Pons (tissue), 1 donor: ENCODE measurements around the gene CFAP119.

Experiments
- DNase-seq: peaks from one replicate; pipeline ENCODE4 v3.0.0-alpha.2; 2016; ENCODE audit warnings: low spot score

CFAP119 gene

DNA sequence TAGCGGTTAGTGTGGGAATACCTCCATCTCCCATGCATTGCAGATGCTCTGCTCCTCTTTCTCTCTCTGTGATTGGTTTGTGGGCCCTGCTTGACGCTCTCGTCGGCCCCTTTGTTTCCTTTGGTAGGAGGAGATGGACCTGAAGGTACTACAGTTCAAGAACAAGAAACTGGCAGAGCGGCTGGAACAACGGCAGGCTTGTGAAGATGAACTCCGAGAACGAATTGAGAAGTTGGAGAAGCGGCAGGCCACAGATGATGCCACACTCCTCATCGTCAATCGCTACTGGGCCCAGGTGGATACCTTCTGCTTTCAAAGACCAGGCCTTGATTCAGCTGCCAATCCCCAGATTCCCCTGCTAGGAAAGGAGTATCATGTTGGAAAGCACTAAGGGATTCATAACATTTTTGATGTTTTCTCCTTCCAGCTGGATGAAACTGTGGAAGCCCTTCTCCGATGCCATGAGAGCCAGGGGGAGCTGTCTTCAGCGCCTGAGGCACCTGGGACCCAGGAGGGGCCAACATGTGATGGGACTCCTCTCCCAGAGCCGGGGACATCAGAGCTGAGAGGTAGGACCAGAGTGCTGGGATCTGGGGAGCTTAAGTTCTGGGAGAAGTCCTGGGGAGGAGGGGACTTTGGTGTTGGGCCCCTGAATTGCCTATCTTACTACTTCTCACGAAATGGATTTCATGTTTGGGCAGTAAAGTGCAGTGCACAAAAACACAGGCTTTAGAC, 1.3 kb upstream of the CFAP119 start:
- DNase-seq = no peak

DNA sequence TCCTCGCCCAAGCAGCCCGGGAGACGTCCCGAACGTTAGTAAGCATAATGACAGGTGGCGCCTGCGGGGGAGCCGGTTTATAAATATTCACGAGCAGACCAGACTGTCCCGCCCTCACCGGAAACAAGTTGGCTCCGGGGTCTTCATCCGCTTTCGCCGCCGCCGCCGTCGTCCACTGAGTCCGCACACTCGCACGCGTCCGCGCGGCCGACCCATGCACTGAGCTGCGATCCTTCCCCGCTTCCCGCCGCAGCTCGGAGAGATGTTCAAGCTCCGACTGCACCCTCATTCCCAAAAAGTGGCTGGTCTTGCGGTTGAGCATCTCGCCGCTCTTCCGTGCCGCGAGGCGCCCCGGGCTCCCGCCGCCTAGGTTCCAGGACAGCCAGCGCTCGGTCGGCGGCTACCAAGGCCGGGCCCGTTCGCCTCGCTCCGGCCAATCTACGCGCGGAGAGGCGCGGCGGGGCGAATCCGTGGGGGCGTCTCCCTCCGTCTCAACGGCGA, 385 bp downstream of the CFAP119 start:
- no peak for DNase-seq

DNA sequence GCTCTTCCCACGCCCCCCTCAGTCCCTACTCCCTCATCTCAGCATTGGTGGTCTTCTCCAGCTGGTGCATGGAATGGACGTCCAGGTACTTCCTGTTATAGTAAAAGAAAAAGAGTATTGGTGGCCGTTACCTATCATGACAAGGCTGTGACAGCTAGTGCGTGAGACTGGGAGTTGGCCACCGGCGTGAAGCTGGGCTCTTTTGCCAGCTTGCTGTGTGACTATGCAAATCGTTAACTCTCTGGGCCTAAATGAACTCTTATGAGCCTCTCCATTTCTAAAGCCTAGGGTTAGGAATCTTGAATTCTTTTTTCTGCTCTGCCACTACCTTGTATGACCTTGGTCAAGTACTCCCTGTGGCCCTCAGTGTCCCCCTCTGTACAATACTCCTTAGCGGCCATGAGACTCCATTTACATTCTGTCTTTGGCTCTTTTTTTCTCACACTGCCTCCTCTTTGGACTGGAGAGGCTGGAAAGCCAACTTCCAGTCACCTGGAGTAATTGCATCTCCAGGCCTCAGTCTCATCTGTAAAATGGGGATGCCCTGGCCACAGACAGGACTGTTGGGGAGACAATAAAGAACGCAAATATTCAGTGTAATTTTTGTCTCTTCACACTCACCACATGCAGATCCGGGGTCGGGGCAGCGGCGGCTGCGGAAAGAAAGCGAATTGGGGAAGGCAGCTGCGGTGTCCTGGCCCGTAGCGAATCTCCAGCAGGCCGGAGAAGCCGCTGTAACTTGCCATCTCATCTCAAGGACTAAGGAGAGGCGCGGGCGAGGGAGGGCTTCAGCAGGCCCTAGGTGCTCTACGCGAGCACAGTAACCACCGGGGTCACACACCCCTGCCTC, 1.1 kb downstream of the CFAP119 start:
- DNase-seq = no peak

DNA sequence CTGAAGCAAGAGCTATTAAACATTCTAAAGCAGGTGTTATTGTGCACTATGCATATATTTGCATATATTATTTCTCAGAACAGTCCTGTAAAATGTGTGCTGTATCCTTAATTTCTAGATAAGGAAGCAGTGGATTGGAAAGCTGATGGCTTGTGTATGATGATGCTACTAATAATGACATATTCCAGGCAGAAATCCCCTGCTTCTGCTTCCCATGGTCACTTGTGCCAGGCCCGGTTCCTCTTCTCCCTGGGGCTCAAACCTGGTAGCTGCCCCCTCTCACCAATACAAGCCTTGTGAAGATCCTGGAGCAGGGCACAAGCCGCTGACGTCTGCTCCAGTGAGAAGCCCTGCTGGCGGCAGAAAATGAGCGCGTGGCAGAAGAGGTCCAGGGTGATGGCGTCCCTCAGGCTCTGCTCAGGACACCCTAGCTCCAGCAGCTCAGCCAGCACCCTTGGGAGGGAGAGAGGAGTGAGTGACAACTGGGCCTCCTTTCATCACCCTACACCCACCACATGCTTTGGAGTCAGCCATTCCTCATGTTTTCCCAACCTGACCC, 1.8 kb downstream of the CFAP119 start:
- no peak for DNase-seq

DNA sequence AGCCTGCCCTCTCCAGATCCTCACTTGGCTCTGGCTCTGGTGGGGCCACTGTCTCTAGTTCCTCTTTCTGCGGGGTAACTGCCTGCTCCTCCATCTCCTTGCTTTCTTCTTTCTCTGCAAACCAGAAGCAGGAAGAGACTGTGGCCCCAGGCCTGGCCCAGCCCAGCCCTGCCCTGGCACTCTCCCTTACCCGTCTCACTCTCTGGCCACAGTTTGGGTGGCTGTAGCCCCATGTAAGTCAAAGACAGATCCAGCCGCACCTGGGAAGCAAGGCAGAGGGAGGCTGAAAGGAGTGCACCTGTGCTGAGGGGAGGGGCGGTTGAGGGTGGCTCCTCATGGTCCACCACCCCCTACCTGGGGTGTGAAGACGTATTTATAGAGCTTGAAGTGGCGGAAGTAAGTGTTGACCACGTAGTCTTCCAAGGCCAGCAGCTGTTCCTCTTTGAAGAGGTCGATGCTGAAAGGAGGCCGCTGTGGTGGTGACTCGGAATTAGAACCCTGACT, 2.8 kb downstream of the CFAP119 start:
- peak; percentile 39 for DNase-seq

DNA sequence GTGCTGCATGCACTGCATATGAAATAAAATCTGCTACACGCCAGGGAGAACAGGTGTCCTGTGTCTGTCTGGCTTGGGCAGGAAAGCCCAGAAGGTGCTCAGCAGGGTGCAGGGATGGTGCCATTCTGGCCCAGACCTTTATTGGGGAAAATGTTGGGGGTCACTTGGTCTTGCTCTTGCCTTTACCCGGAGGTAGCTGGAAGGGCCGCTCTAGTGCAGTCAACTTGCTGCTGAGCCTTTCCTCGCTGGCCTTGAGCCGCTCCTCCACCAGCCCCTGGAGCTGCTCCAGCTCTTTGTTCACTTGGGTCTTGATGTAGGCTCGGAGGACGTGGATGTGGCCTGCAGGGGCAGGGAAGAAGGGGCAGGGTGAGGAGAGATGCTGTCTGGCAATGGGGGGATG, 4.5 kb downstream of the CFAP119 start:
- DNase-seq = no peak

DNA sequence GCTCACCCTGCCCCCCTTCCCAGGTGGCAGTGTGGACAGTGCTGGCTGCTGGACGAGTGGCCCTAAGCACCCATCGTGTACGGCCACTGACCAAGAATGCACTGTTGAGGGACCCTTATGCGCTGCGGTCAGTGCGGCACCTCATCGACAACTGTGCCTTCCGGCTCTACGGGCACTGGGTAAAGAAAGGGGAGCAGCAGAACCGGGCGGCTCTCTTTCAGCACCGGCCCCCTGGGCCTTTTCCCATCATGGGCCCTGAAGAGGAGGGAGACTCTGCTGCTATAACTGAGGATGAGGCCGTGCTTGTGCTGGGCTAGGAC, 5.1 kb downstream of the CFAP119 start:
- no peak for DNase-seq

DNA sequence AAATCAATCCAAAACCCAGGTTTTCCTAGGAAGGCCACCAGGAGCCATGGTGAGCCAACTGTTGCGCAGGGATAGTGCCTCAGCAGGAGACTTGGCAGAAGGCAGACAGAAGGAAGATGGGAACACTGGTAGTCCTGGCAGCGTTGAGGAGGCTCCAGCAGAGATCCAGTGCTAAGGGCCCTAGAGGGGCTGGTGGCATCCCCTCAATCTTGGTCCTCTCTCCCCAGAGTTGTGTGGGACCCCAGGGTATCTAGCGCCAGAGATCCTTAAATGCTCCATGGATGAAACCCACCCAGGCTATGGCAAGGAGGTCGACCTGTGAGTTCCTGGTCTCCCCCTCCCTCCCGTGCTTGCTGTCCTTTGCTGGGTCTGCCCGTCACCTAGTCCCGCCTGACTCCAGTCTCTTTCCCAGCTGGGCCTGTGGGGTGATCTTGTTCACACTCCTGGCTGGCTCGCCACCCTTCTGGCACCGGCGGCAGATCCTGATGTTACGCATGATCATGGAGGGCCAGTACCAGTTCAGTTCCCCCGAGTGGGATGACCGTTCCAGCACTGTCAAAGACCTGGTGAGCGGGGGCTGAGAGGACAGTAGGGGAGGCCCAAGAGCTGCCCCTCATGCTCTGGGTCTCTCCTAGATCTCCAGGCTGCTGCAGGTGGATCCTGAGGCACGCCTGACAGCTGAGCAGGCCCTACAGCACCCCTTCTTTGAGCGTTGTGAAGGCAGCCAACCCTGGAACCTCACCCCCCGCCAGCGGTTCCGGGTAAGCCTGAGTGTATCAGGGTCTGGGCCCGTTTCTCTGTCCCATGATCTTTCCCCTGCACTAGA, 5.7 kb downstream of the CFAP119 start:
- DNase-seq = no peak

DNA sequence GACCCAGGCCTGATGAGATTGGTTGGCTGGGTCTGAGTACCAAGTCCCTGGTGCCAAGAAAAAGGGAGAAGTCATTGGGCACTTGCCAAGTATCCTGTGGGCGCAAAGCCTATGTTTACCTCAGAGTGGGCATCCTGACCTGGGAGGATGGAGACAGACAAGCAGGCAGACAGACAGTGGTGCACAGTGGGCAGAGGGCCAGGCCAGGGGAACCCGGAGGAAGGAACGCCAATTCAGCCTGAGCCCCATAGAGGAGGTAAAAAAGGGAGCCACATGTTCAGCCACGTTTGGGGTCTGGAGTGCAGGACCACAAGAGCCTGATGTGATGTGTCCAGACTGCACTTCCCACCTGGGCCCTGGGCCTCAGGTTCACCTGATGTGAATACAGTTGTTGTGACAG, 8.3 kb downstream of the CFAP119 start:
- DNase-seq = no peak

DNA sequence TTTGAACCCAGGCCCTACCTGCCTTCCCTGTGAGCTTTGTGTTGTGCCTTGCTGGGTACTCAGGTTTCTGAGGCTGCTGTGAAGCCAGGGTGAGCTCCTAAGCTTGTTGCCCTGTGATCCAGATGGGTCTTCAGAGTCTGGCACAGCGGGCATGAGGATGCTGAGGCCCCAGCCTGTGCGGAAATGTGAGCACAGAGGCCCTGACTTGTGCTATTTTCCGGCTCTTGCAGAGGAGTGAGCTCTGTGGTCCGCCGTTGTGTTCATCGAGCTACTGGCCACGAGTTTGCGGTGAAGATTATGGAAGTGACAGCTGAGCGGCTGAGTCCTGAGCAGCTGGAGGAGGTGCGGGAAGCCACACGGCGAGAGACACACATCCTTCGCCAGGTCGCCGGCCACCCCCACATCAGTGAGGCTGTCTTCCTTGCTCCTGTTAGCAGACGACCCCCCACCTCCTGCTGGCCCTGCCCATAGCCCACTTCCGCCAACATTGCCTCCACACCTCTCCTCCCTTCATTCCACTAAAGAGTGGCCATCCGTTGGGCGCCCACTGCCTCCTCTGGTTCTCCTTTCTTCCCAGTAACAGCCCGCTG, 10.9 kb downstream of the CFAP119 start:
- no peak for DNase-seq

DNA sequence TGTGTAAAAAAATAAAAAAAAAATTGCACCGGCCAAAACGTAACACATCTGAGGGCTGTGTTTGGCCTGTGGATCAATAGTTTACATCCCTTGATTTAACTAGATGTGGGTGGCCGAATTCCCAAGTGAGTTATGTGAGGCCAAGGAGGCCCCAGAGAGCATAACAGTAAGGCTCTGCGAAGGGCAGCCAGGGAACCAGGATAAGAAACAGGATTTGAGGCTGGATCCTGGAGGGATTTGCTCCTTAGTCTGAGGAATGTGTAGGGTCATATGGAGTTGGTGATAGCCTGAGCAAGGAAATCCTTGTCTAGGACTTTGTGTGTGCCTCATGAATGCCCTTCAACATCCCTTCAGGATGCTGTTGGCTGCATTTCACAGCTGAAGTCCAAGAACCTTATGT, 11.7 kb downstream of the CFAP119 start:
- no peak for DNase-seq

DNA sequence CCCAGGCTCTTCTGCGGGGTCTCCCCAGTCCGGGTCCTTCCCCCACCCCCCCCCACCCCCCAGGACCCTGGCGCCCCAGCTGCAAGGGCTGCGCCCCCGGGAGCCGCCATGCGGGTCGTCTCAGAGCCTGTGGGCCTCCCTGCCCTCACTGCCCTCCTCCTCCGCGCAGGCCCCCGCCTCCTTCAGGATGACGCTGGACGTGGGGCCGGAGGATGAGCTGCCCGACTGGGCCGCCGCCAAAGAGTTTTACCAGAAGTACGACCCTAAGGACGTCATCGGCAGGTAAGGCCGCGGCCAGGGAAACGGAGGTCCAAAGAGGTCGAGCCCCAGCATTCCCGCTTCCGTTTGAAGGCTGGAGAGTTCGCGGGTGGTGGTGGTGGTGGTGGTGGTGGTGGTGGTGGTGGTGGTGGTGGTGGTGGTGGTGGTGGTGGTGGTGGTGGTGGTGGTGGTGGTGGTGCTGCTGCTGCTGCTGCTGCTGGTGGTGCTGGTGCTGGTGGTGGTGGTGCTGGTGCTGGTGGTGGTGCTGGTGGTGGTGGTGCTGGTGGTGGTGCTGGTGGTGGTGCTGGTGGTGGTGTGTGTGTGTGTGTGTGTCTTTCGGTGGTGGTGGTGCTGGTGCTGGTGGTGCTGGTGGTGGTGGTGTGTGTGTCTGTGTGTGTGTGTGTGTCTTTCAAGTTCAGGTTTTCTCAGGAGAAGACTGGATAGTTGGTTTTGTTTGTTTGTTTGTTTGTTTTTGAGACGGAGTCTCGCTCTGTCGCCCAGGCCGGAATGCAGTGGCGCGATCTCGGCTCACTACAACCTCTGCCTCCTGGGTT, 13.0 kb downstream of the CFAP119 start:
- no peak for DNase-seq

DNA sequence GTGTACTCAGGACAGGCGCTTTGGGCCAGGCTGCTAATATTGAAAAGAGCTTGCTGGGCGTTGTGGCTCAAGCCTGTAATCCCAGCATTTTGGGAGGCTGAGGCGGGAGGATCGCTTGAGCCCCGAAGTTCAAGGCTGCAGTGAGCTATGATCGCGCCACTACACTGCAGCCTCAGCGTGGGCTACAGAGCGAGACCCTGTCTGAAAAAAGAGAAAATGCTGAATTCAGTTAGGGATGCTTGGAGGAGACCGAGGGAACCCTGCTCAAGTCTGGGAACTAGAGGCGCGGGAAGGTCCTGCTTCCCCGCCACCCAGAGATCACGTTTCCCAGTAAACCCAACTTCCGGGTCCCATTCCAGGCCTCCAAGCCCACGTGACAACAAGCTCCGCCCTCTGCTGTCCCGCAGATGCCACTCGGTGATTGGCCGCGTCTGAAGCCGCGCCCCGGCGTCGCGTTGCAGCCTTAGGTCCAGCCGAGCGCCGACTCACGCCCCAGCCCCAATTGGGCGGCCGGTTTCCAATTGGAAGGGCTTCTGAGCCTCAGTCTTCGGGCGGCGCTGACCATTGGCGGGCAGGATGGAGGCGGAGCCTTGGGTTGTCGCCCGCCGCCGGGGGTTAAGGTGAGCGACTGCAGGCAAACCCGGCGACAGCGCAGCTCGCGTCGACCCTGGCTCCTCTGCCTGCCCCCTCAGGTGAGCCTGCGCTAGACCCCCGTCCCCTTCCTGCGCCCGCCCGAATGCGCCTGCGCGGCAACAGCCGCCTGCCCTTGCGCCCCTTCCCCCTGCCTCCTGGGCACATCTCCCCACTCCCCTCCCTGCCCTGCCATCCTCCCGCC, 13.8 kb downstream of the CFAP119 start, which contains the start of gene PHKG2:
PHKG2 (plus strand) TSS at position 627 of the 835 bp plus-strand sequence. CDS start 396 bp downstream, outside the sequence.
- peak; percentile 99 for DNase-seq

DNA sequence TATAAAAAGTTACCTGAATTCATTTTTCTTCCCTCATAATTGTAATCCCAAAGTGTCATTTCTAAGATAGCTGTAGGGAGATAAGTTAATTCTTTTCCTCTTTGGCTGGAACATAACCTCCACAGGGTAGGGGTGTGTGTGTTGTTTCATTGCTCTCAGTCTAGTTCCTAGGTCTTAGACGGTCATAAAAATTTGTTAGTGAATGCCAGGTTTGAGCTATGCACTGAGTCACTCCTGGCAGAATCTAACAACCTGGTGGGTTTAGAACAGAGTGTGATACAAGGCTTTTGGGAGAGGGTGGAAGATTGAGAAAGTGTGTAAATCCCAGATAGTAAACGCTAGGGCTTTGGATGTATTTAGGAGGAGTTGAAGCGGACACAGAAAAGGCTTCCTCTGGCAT, 14.5 kb downstream of the CFAP119 start:
- no peak for DNase-seq

DNA sequence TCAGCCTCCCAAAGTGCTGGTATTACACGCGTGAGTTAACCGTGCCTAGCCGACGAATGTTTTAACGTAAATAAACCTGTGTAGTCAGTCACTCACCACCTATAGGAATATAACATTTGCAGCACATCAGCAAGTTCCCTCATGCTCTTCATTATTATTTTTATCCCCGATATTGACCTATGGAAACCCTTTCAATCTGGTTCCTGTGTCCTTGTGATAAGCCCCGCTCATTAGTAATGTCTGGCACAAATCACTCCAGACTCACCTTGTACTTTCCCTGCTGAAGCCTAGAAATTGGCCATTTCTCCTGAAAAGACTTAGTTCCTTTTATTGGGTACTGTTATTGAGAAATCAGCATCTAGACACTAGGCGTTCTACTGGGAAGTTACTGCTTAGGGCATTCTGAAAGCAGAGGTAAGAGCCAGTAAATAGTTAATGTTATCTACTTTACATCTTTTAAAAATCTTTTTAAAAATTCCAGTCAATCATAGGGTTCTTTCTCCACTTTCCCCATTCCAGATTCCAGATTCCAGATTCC, 15.2 kb downstream of the CFAP119 start:
- DNase-seq = no peak

DNA sequence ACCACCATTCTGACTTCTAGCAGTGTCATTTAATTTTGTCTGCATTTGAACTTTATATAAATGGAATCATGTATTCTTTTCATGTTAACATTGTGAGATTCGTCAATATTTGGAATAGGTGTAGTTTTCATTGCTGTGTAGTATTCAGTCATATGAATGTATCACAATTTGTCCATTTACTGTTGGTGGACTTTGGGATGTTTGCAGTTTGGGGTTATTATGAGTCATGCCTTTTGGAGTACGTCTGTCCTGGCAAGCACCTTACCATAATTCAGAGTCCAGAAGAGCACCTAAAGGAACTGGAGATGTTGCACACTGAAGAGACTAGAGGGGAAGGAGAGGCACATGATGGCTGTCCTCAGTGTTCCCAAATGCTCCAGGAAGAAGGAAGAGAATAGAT, 16.8 kb downstream of the CFAP119 start:
- no peak for DNase-seq

DNA sequence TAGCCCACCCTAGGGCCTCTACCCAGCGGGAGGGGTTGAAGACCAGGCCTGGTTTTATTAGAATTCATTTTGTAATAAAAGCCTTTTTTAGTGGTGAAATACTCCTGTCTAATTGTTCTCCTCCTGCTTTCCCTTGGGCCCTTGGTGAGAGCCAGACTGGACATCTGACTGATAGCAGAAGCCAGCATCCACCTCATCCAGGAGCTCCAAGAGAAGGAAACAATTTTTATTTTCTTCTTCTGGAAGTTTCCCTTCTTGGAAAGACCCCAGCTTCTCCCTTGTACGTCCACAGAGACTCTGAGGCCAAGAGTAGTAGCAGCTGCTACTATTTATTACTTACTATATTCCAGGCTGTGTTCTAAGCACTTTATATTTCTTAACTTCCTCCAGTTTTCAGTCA, 17.7 kb downstream of the CFAP119 start:
- DNase-seq = no peak

DNA sequence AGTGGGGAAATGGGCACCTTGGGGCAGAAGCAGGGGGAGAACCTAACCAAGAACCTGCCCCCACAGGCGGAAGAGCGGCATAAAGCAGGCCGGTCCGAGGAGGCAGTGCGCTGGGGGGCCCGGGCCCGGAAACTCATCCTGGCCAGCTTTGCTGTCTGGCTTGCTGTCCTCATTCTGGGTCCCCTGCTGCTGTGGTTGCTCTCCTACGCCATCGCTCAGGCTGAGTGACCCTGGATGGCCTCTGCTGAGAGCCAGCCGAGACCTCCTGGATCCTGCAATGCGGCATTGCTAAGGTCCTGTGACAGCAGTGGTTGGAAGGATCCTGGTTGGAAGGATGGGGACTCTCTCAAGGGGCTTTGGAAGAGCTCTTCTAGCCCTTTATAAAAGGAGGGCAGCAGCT, 18.1 kb downstream of the CFAP119 start:
- DNase-seq = no peak

DNA sequence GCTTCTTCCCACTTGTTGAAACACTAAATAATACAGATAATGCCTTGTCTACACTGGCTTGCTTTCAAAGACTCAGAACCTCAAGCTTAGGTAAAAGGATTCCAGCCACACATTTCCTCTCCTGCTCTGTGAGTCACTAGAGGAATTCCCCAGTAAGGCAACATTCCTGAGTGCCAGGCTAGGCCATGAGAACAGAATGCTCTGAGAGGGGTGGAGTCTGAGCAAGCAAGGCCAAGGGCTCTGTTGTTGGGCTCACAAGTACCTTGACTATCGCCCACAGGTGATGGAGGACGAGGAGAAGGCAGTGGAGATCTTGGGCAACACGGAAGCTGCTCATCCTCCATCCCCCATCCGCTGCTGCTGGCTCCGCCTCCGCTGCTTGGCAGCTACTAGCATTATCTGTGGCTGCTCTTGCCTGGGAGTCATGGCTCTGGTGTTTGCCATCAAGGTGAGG, 20.4 kb downstream of the CFAP119 start:
- DNase-seq = no peak
